Kasumi-1 (cell line): ENCODE measurements around the gene RAI1.

Experiments
- DNase-seq, 2 experiments: peaks; one replicate each; lab custom pipeline; 2025; lab: John Stamatoyannopoulos, UW

RAI1 gene

GRCh38 chr17:17833658-17834357, 152.6 kb downstream of the RAI1 start:
- no peak for DNase-seq

GRCh38 chr17:17834974-17835373, 153.7 kb downstream of the RAI1 start:
- no peak for DNase-seq

- no peak for DNase-seq
Measured at GRCh38 chr17:17835415-17836249, 154.4 kb downstream of the RAI1 start.

GRCh38 chr17:17836250-17836817, 155.1 kb downstream of the RAI1 start:
- peak; percentile 59 to 63 for DNase-seq

- DNase-seq: no peak
Measured at GRCh38 chr17:17836818-17837379, 155.6 kb downstream of the RAI1 start, which contains the start of gene SREBF1. Gene SREBF1, minus strand, starts transcription at chr17:17836986. Its CDS starts 169 bp downstream, at chr17:17836817.

- no peak for DNase-seq
Measured at GRCh38 chr17:17837380-17837821, 156.1 kb downstream of the RAI1 start.

- peak; percentile 26 to 34 for DNase-seq
Measured at GRCh38 chr17:17837966-17838962, 157.0 kb downstream of the RAI1 start.

- peak; percentile 33 to 37 for DNase-seq
Measured at GRCh38 chr17:17839791-17840707, 158.8 kb downstream of the RAI1 start.

- DNase-seq: no peak
Measured at GRCh38 chr17:17840751-17841591, 159.7 kb downstream of the RAI1 start.

GRCh38 chr17:17841601-17842025, 160.4 kb downstream of the RAI1 start:
- DNase-seq: no peak

GRCh38 chr17:17842111-17842876, 161.0 kb downstream of the RAI1 start:
- DNase-seq: no peak

GRCh38 chr17:17843096-17843495, 161.8 kb downstream of the RAI1 start:
- no peak for DNase-seq

- no peak for DNase-seq
Measured at GRCh38 chr17:17844079-17844478, 162.8 kb downstream of the RAI1 start.

- DNase-seq: no peak
Measured at GRCh38 chr17:17844500-17844899, 163.2 kb downstream of the RAI1 start.

- DNase-seq: no peak
Measured at GRCh38 chr17:17845046-17845775, 164.0 kb downstream of the RAI1 start.

GRCh38 chr17:17846003-17846402, 164.7 kb downstream of the RAI1 start:
- no peak for DNase-seq

- no peak for DNase-seq
Measured at GRCh38 chr17:17846645-17847044, 165.4 kb downstream of the RAI1 start.
